Esophagus squamous epithelium (tissue), 4 donors: ENCODE results near the gene LRRC8C.

Source experiments
- CTCF ChIP-seq, 6 experiments: fragments of 450-650 bp in 4 of 6; fragments of 200-600 bp in 2 of 6; sonication (generic) in 2 of 6; IDR thresholded peaks; one replicate each; pipeline ENCODE4 v1.5.1; 2016 to 2019; ENCODE audit warnings: antibody characterized with exemption in 6 of 6, mild to moderate bottlenecking in 4 of 6, moderate library complexity in 4 of 6
- POLR2A ChIP-seq, 4 donors: fragments of 450-650 bp; IDR thresholded peaks; one replicate each; pipeline ENCODE4 v1.6.1; 2017; ENCODE audit warnings: antibody characterized with exemption in 4 of 4, mild to moderate bottlenecking in 4 of 4, moderate library complexity in 3 of 4

DNA sequence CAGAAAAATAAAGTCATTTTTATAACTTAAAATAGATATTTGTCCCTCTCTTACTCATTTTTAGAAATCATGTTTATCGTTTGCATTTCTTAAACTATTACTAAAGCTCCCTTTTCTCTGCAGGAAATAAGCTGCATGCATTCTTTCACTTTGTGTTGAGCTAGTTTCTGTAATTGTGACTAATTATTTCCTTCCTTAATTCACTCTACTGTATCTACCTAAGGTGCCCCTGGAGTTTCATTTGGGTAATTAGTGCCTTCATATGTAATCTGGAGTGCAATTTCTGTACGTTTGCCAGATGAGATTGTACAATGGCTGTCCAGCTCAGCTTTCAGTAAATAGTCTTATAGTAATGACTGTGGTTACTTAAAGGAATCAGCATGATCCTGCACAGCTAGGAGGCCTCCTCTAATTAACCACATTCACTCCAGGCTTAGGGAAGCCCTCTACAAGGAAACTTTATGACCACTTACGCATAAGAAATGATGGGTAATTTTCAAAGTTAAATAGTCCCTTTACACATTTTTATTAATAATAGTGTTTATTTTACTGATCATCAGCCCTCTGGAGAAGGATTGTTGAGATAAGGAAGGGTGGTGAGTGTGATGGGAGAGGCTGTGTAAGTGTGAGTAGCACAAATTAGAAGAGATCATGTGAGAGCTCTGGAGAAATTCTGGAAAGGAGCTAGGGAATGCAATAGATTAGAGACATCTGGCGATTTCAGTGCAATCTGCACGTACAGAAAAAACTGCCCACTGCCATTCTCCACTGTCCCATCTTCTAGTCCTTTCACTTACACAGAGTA, 86.8 kb downstream of the LRRC8C start:
- peak in 1 of 6 experiments; percentile 22 for TF ChIP-seq CTCF (IDR thresholded peaks at IDR 0.05)
- TF ChIP-seq POLR2A (IDR thresholded peaks at IDR 0.05): no peak
